ENCODE data around the gene ITGB4. TPM values are rescaled to one million over a fixed set of nuclear protein-coding genes. Genes with fewer than 3 reads are reported as not detected.

Gene ITGB4
- total and polyA plus RNA-seq, 2 donors (not counting 3 experiments of a cell fraction or from before 2014, with no cell fraction given), result 4.2 to 6.7 TPM

GRCh38 chr17:75697651-75698291 lies 23.5 kb upstream of the ITGB4 start:
- peaks cover 31% of the 10 kb centered on the region for H3K79me2 ChIP-seq (ENCODE audit: control insufficient read depth, insufficient read depth, low read length)
- TF ChIP-seq MYC (IDR thresholded peaks at IDR 0.05; ENCODE audit: low read depth, low read length) (no peak), POLR2AphosphoS5 (IDR thresholded peaks at IDR 0.05; ENCODE audit: insufficient read depth, low read depth, low read length) (peak; percentile 17), GATA2 (IDR thresholded peaks at IDR 0.05; ENCODE audit: insufficient read depth, insufficient read length, low read depth, low read length) (no peak)
- H3K27me3 ChIP-seq (ENCODE audit: control insufficient read depth in 2 of 2, insufficient read depth in 2 of 2, low read length in 2 of 2), result no peaks in the 10 kb centered on the region
- dilution Hi-C loops (cut with MboI; ENCODE audit: extremely low pct_ligation_motif_present, low sequenced_read_pairs) (no loop called here), intact Hi-C loops (cut with micrococcal nuclease) (no loop called here)
- FAIRE-seq (no peak), DNase-seq (ENCODE audit: low read depth, low spot score) (no peak)
- H3K9ac ChIP-seq (replicated peaks; ENCODE audit: extremely low read depth, insufficient read depth, low read length), result no peak overlapping the region
- ChIA-PET POLR2A (no interaction called here), CTCF (interaction anchor here (1.3 kb wide), 1 partner anchor 17 kb away, joined by 5 read pairs; no protein-coding TSS in a partner anchor)
- H3K36me3 ChIP-seq (ENCODE audit: control insufficient read depth in 2 of 2, extremely low read depth in 1 of 2, insufficient read depth in 2 of 2, low read length in 2 of 2), result peaks cover 19 to 20% of the 10 kb centered on the region in 2 experiments
- H3K4me3 ChIP-seq (replicated peaks in 1 of 3; ENCODE audit: insufficient read depth in 1 of 3, low read depth in 1 of 3, low read length in 3 of 3), result no peak overlapping the region
- H2AFZ ChIP-seq (ENCODE audit: low read depth, low read length), result no peak overlapping the region
- H3K9me1 ChIP-seq (replicated peaks; ENCODE audit: control insufficient read depth, extremely low read depth, insufficient read depth, low read length), result no peaks in the 10 kb centered on the region
- no peak overlapping the region for H3K27ac ChIP-seq (ENCODE audit: insufficient read depth, low read depth, low read length)
- no peak overlapping the region for H3K4me2 ChIP-seq (ENCODE audit: insufficient read depth, low read length)
- H3K4me1 ChIP-seq (ENCODE audit: control insufficient read depth, extremely low read depth, insufficient read depth, low read length), result peaks cover 63% of the 10 kb centered on the region
- H4K20me1 ChIP-seq (replicated peaks; ENCODE audit: control insufficient read depth, extremely low read depth, insufficient read depth, low read length), result no peaks in the 10 kb centered on the region
- H3K9me3 ChIP-seq (replicated peaks; ENCODE audit: control insufficient read depth, insufficient read depth, low read length), result no peaks in the 10 kb centered on the region
- BruUV-seq (replicated peaks), result no TSS peak

GRCh38 chr17:75698659-75699058 lies 22.6 kb upstream of the ITGB4 start:
- no peak overlapping the region for H3K9ac ChIP-seq (replicated peaks; ENCODE audit: extremely low read depth, insufficient read depth, low read length)
- DNase-seq (ENCODE audit: low read depth, low spot score) (no peak), FAIRE-seq (peak; percentile 31)
- H3K9me3 ChIP-seq (replicated peaks; ENCODE audit: control insufficient read depth, insufficient read depth, low read length), result no peaks in the 10 kb centered on the region
- H3K4me3 ChIP-seq (replicated peaks in 1 of 3; ENCODE audit: insufficient read depth in 1 of 3, low read depth in 1 of 3, low read length in 3 of 3), result no peak overlapping the region
- intact Hi-C loops (cut with micrococcal nuclease) (loop anchor here (1.0 kb wide), 1 partner anchor 9 kb away; no protein-coding TSS in a partner anchor), dilution Hi-C loops (cut with MboI; ENCODE audit: extremely low pct_ligation_motif_present, low sequenced_read_pairs) (no loop called here)
- H3K79me2 ChIP-seq (ENCODE audit: control insufficient read depth, insufficient read depth, low read length), result peaks cover 31% of the 10 kb centered on the region
- BruUV-seq (replicated peaks), result no TSS peak
- H4K20me1 ChIP-seq (replicated peaks; ENCODE audit: control insufficient read depth, extremely low read depth, insufficient read depth, low read length), result no peaks in the 10 kb centered on the region
- H3K4me1 ChIP-seq (ENCODE audit: control insufficient read depth, extremely low read depth, insufficient read depth, low read length), result peaks cover 62% of the 10 kb centered on the region
- H3K27me3 ChIP-seq (ENCODE audit: control insufficient read depth in 2 of 2, insufficient read depth in 2 of 2, low read length in 2 of 2), result no peaks in the 10 kb centered on the region
- TF ChIP-seq GATA2 (IDR thresholded peaks at IDR 0.05; ENCODE audit: insufficient read depth, insufficient read length, low read depth, low read length), result no peak
- no peak for TF ChIP-seq EZH2 (IDR thresholded peaks at IDR 0.05; ENCODE audit: borderline replicate concordance, low read depth, low read length, severe bottlenecking)
- TF ChIP-seq, protein P1, sequence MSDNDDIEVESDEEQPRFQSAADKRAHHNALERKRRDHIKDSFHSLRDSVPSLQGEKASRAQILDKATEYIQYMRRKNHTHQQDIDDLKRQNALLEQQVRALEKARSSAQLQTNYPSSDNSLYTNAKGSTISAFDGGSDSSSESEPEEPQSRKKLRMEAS (IDR thresholded peaks at IDR 0.05; ENCODE audit: insufficient read depth, insufficient read length), result no peak
- TF ChIP-seq CTCF (IDR thresholded peaks at IDR 0.05; ENCODE audit: extremely low read depth in 1 of 2, insufficient read depth in 1 of 2, low read depth in 1 of 2, low read length in 2 of 2), result no peak
- TF ChIP-seq POLR2AphosphoS5 (IDR thresholded peaks at IDR 0.05; ENCODE audit: insufficient read depth, low read depth, low read length), result no peak
- no peak for TF ChIP-seq POLR2A (IDR thresholded peaks at IDR 0.05; ENCODE audit: low read depth, low read length)
- TF ChIP-seq FOS (IDR thresholded peaks at IDR 0.05; ENCODE audit: borderline replicate concordance, insufficient read depth, low read length), result no peak
- TF ChIP-seq JUN (IDR thresholded peaks at IDR 0.05; ENCODE audit: borderline replicate concordance, insufficient read depth, insufficient read length, low read depth), result no peak
- no peak for TF ChIP-seq MYC (IDR thresholded peaks at IDR 0.05; ENCODE audit: low read depth, low read length)
- ChIA-PET CTCF (interaction anchor here (1.3 kb wide), 1 partner anchor 18 kb away, joined by 5 read pairs; no protein-coding TSS in a partner anchor), POLR2A (no interaction called here)
- peaks cover 20 to 26% of the 10 kb centered on the region in 2 experiments for H3K36me3 ChIP-seq (ENCODE audit: control insufficient read depth in 2 of 2, extremely low read depth in 1 of 2, insufficient read depth in 2 of 2, low read length in 2 of 2)
- H2AFZ ChIP-seq (ENCODE audit: low read depth, low read length), result no peak overlapping the region
- no peak overlapping the region for H3K27ac ChIP-seq (ENCODE audit: insufficient read depth, low read depth, low read length)
- no peaks in the 10 kb centered on the region for H3K9me1 ChIP-seq (replicated peaks; ENCODE audit: control insufficient read depth, extremely low read depth, insufficient read depth, low read length)
- no peak overlapping the region for H3K4me2 ChIP-seq (ENCODE audit: insufficient read depth, low read length)
